DOHH2 (cell line): Measurements from ENCODE around the gene ANKRD34A.

Source experiments
- H3F3A ChIP-seq: fragments of 200-600 bp; sonication (generic), shearing (Covaris generic); 2 replicates; pipeline ENCODE4 v1.6.0; 2016; ENCODE audit warnings: antibody characterized with exemption, mild to moderate bottlenecking; ENCODE audit not compliant: control insufficient read depth, insufficient read depth
- H3K27ac ChIP-seq: fragments of 200-600 bp; sonication (generic); 2 replicates; pipeline ENCODE4 v1.5.1; 2014; ENCODE audit warnings: low read depth, mild to moderate bottlenecking, low read length, moderate library complexity
- H3K27me3 ChIP-seq: fragments of 200-600 bp; sonication (generic); 2 replicates; pipeline ENCODE4 v1.6.1; 2014; ENCODE audit warnings: mild to moderate bottlenecking, low read length, mixed read lengths; ENCODE audit not compliant: control insufficient read depth
- H3K36me3 ChIP-seq: fragments of 200-600 bp; sonication (generic); 2 replicates; pipeline ENCODE4 v1.6.1; 2014; ENCODE audit warnings: mild to moderate bottlenecking, low read length, moderate library complexity, mixed read lengths; ENCODE audit not compliant: control insufficient read depth
- H3K4me1 ChIP-seq: fragments of 200-600 bp; sonication (generic); 2 replicates; pipeline ENCODE4 v1.6.1; 2014; ENCODE audit warnings: mild to moderate bottlenecking, low read length, mixed read lengths; ENCODE audit not compliant: control insufficient read depth
- H3K4me2 ChIP-seq: fragments of 200-600 bp; sonication (generic); 2 replicates; pipeline ENCODE4 v1.6.0; 2014; ENCODE audit warnings: mild to moderate bottlenecking, low read length, moderate library complexity
- H3K4me3 ChIP-seq: fragments of 200-600 bp; sonication (generic); 2 replicates; pipeline ENCODE4 v1.5.1; 2014; ENCODE audit warnings: mild to moderate bottlenecking, low read length, mixed read lengths
- H3K79me2 ChIP-seq: fragments of 200-600 bp; sonication (generic); 2 replicates; pipeline ENCODE4 v1.6.1; 2014; ENCODE audit warnings: mild to moderate bottlenecking, low read length, mixed read lengths; ENCODE audit not compliant: control insufficient read depth
- H3K9me2 ChIP-seq: fragments of 200-600 bp; sonication (generic); replicated peaks from 2 replicates; pipeline ENCODE4 v1.6.1; 2014; ENCODE audit warnings: mild to moderate bottlenecking, low read length, mixed read lengths; ENCODE audit not compliant: control insufficient read depth
- H3K9me3 ChIP-seq: fragments of 200-600 bp; sonication (generic); 2 replicates; pipeline ENCODE4 v1.6.1; 2014; ENCODE audit warnings: antibody characterized with exemption, low read length, mixed read lengths; ENCODE audit not compliant: control insufficient read depth, insufficient read depth
- H4K20me1 ChIP-seq: fragments of 200-600 bp; sonication (generic); 2 replicates; pipeline ENCODE4 v1.6.0; 2014; ENCODE audit warnings: low read depth, mild to moderate bottlenecking, antibody characterized with exemption, low read length, moderate library complexity; ENCODE audit not compliant: control insufficient read depth, insufficient read depth
- CTCF ChIP-seq: fragments of 200-600 bp; sonication (generic); IDR thresholded peaks from one replicate; pipeline ENCODE4 v1.5.1; 2014; ENCODE audit warnings: antibody characterized with exemption, mild to moderate bottlenecking, low read depth, low read length; ENCODE audit not compliant: poor library complexity, severe bottlenecking
- EZH2phosphoT487 ChIP-seq: fragments of 200-600 bp; sonication (generic); IDR thresholded peaks from 2 replicates; pipeline ENCODE4 v1.6.1; 2017; ENCODE audit warnings: borderline replicate concordance, mild to moderate bottlenecking, antibody characterized with exemption, low read length, moderate library complexity, mixed read lengths

The ANKRD34A gene

DNA sequence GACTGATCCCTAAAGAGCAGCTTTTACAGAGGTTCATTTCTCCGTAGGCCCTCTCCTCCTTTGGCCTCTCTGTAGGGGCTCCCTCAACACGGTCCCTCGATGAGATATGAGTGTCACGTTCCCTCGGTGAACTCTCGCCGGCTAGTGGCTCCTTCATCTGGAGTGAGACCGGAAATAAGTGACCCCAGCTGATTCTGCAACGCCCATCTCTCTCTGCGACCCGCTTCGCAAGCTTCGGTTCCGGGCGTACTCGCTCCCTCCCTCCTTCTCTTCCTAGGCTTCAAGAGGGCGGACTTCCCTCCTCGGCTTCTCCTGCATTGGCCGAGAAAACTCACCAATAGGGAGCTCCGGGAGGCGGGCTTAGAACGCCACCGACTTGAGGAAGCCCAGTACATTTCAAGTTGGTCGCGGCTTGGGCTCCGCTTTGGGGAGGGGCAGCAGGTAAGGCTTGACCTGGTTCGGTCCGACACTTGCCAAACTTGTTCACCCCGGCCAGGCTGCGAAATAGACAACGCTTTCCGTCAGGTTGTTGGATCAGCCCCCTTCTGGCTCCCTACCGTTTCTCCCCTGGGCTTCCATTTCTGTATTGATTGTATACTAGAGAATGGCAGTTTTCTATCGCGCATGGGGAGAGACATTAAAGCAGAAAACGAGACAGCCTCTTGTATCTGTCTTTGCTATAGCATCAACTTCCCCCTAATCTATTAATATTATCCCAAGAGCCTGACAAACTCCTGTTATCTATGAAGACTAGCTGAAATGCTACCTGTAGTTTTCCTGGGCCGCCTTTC, at the start of gene ANKRD34A, which contains the start of gene POLR3GL:
Gene ANKRD34A (minus strand): TSS at position 248 of the 791 bp plus-strand sequence. CDS start 2,816 bp downstream, outside the sequence.
Gene POLR3GL (plus strand): TSS at position 363 of the 791 bp plus-strand sequence. CDS start 10,176 bp downstream, outside the sequence.
- Histone ChIP-seq H3K9me2 (no peaks in the 10 kb centered on the region), H4K20me1 (no peaks in the 10 kb centered on the region), H3K27me3 (no peaks in the 10 kb centered on the region), H3F3A (peaks cover 14% of the 10 kb centered on the region), H3K4me1 (peaks cover 50% of the 10 kb centered on the region), H3K4me2 (peak within 1 kb of the TSS; percentile 98), H3K79me2 (peaks cover 27% of the 10 kb centered on the region), H3K4me3 (peak within 1 kb of the TSS; percentile 81), H3K36me3 (peaks cover 7% of the 10 kb centered on the region), H3K9me3 (no peaks in the 10 kb centered on the region; the same call in 1 of the 2 replicates), H3K27ac (peak within 1 kb of the TSS; percentile 66)
- TF ChIP-seq EZH2phosphoT487 (no peak), CTCF (no peak)

- Histone ChIP-seq H3K79me2 (no peaks in the 10 kb centered on the region), H3K4me2 (no peak overlapping the region), H3F3A (no peaks in the 10 kb centered on the region; the same call in 1 of the 2 replicates), H3K27me3 (peaks cover 38% of the 10 kb centered on the region), H3K36me3 (no peaks in the 10 kb centered on the region), H3K4me1 (peaks cover 3% of the 10 kb centered on the region; the same call in 1 of the 2 replicates), H3K27ac (no peak overlapping the region), H4K20me1 (no peaks in the 10 kb centered on the region), H3K4me3 (no peak overlapping the region), H3K9me3 (no peaks in the 10 kb centered on the region), H3K9me2 (no peaks in the 10 kb centered on the region)
- TF ChIP-seq EZH2phosphoT487 (no peak), CTCF (no peak)
Measured at GRCh38 chr1:146013559-146013922, 49.2 kb upstream of the ANKRD34A start.

GRCh38 chr1:146012703-146013558, 48.6 kb upstream of the ANKRD34A start:
- Histone ChIP-seq H3K27ac (no peak overlapping the region), H3K4me2 (no peak overlapping the region), H3K27me3 (peaks cover 32% of the 10 kb centered on the region), H3F3A (no peaks in the 10 kb centered on the region; the same call in 1 of the 2 replicates), H4K20me1 (no peaks in the 10 kb centered on the region), H3K9me3 (no peaks in the 10 kb centered on the region), H3K79me2 (no peaks in the 10 kb centered on the region), H3K4me1 (peaks cover 3% of the 10 kb centered on the region; the same call in 1 of the 2 replicates), H3K36me3 (no peaks in the 10 kb centered on the region), H3K4me3 (no peak overlapping the region), H3K9me2 (no peaks in the 10 kb centered on the region)
- TF ChIP-seq CTCF (peak; percentile 75), EZH2phosphoT487 (no peak)
